ENCODE results near the gene NMB. TPM values are rescaled to one million over a fixed set of nuclear protein-coding genes. Genes with fewer than 3 reads are reported as not detected.

The NMB gene
- total and polyA plus RNA-seq, 8 donors, result 2.0 to 5.3 (median 4.0) TPM; not detected in 4

DNA sequence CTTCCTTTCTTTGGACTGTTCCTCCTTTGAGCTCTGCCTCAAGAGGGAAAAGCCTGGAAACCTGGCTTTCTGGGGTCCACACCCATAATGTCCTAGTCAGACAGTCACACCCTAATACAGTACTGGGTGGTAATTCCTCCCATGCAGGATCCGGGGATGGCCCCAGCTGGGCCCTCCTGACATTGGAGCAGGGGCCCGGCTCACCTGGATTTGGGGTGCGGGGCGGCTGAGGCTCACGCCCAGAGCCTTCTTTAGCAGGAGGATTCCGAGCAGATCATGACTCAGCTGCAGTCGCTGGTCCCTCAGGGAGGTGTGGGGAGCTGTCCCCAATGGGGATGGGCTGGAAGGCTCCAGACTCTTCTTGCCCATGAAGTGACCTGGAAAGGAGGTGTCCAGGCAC lies 1.0 kb downstream of the NMB start:
- Histone ChIP-seq H3K9me3 (no peaks in the 10 kb centered on the region), H3K36me3 (peaks cover 3 to 8% (median 5%) of the 10 kb centered on the region in 4 donors), H3K4me3 (no peak overlapping the region), H3K4me1 (peaks cover 29 to 57% (median 47%) of the 10 kb centered on the region in 4 donors), H3K27me3 (no peaks in the 10 kb centered on the region), H3K27ac (no peak overlapping the region)
- intact Hi-C loops (cut with DNase I; ENCODE audit: low total_unique reads), result loop anchor here (5.0 kb wide), 1 partner anchor 65 kb away; no protein-coding TSS in a partner anchor
- TF ChIP-seq POLR2A (IDR thresholded peaks at IDR 0.05), result no peak
- TF ChIP-seq, protein P1, sequence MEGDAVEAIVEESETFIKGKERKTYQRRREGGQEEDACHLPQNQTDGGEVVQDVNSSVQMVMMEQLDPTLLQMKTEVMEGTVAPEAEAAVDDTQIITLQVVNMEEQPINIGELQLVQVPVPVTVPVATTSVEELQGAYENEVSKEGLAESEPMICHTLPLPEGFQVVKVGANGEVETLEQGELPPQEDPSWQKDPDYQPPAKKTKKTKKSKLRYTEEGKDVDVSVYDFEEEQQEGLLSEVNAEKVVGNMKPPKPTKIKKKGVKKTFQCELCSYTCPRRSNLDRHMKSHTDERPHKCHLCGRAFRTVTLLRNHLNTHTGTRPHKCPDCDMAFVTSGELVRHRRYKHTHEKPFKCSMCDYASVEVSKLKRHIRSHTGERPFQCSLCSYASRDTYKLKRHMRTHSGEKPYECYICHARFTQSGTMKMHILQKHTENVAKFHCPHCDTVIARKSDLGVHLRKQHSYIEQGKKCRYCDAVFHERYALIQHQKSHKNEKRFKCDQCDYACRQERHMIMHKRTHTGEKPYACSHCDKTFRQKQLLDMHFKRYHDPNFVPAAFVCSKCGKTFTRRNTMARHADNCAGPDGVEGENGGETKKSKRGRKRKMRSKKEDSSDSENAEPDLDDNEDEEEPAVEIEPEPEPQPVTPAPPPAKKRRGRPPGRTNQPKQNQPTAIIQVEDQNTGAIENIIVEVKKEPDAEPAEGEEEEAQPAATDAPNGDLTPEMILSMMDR (IDR thresholded peaks at IDR 0.05), result no peak
- TF ChIP-seq POLR2AphosphoS5 (IDR thresholded peaks at IDR 0.05), result no peak
- no peak for TF ChIP-seq EP300 (IDR thresholded peaks at IDR 0.05)
- DNase-seq, result no peak
- 90 to 96% (median 94%) methylated on average over 7 of the region's 7 CpGs for WGBS, 5 donors

GRCh38 chr15:84654689-84655453 lies 3.1 kb downstream of the NMB start:
- peaks cover 22 to 29% (median 26%) of the 10 kb centered on the region in 4 donors for H3K36me3 ChIP-seq
- intact Hi-C loops (cut with DNase I; ENCODE audit: low total_unique reads), result loop anchor here (5.0 kb wide), 1 partner anchor 63 kb away; no protein-coding TSS in a partner anchor
- H3K9me3 ChIP-seq, result no peaks in the 10 kb centered on the region
- H3K4me1 ChIP-seq, result peaks cover 35 to 72% (median 61%) of the 10 kb centered on the region in 4 donors
- TF ChIP-seq POLR2A (IDR thresholded peaks at IDR 0.05), result no peak
- TF ChIP-seq, protein P1 (IDR thresholded peaks at IDR 0.05), result peak in 5 of 7 experiments; percentile 33 to 62 (median 46)
- no peak for TF ChIP-seq EP300 (IDR thresholded peaks at IDR 0.05)
- peak in 1 of 3 donors; percentile 42 for TF ChIP-seq POLR2AphosphoS5 (IDR thresholded peaks at IDR 0.05)
- H3K4me3 ChIP-seq, result peak overlapping the region; percentile 76 to 89 (median 86)
- 4 to 6% (median 5%) methylated on average over 19 of the region's 19 CpGs for WGBS, 5 donors
- H3K27ac ChIP-seq, result peak overlapping the region; percentile 82 to 94 (median 89)
- DNase-seq, result peak; percentile 86 to 91
- no peaks in the 10 kb centered on the region for H3K27me3 ChIP-seq

GRCh38 chr15:84653910-84654688 lies 3.9 kb downstream of the NMB start, which contains the start of gene WDR73:
TSS of gene WDR73 (minus strand) at chr15:84654283. CDS start at chr15:84654274, 9 bp downstream.
- intact Hi-C loops (cut with DNase I; ENCODE audit: low total_unique reads), result no loop called here
- TF ChIP-seq, protein P1 (IDR thresholded peaks at IDR 0.05), result no peak
- peak; percentile 70 to 93 (median 70) for TF ChIP-seq POLR2AphosphoS5 (IDR thresholded peaks at IDR 0.05)
- TF ChIP-seq POLR2A (IDR thresholded peaks at IDR 0.05), result peak in 2 of 4 donors; percentile 4 to 16

DNA sequence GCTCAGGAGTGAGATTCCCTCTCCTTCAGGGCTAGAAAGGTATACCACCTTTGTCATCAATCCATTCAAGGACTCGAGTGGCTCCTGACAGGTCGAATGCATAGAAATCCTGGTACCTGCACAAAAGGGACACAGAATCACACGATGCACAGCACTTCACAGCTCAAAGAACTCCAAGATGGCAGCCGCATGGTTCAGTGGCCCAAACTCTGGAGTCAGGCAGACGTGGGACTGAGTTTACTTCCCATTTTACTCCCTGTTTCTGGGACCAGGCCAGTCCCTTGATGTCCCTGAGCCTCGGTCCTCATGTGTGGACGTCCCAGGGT lies 4.5 kb downstream of the NMB start:
- peak overlapping the region; percentile 70 to 94 (median 89) for H3K27ac ChIP-seq
- DNase-seq, result no peak
- peaks cover 34 to 42% (median 39%) of the 10 kb centered on the region in 4 donors for H3K36me3 ChIP-seq
- H3K4me1 ChIP-seq, result peaks cover 35 to 81% (median 62%) of the 10 kb centered on the region in 4 donors
- intact Hi-C loops (cut with DNase I; ENCODE audit: low total_unique reads), result no loop called here
- WGBS, 5 donors, result 13 to 19% (median 15%) methylated on average over 5 to 7 of the region's 7 CpGs
- no peaks in the 10 kb centered on the region for H3K27me3 ChIP-seq
- no peaks in the 10 kb centered on the region for H3K9me3 ChIP-seq
- TF ChIP-seq, protein P1 (IDR thresholded peaks at IDR 0.05), result no peak
- TF ChIP-seq EP300 (IDR thresholded peaks at IDR 0.05), result no peak
- no peak for TF ChIP-seq POLR2AphosphoS5 (IDR thresholded peaks at IDR 0.05)
- TF ChIP-seq POLR2A (IDR thresholded peaks at IDR 0.05), result no peak
- peak overlapping the region; percentile 76 to 89 (median 86) for H3K4me3 ChIP-seq

More at GRCh38 chr15:84653910-84654688, 3.9 kb downstream of the NMB start, which contains the start of gene WDR73:
- Histone ChIP-seq H3K27me3 (no peaks in the 10 kb centered on the region), H3K4me1 (peaks cover 35 to 80% (median 63%) of the 10 kb centered on the region in 4 donors), H3K36me3 (peaks cover 29 to 37% (median 34%) of the 10 kb centered on the region in 4 donors), H3K4me3 (peak within 1 kb of the TSS; percentile 76 to 89 (median 86)), H3K27ac (peak within 1 kb of the TSS; percentile 82 to 94 (median 89)), H3K9me3 (no peaks in the 10 kb centered on the region)
- 0 to 1% (median 0%) methylated on average over 32 to 49 of the region's 49 CpGs for WGBS, 5 donors
- DNase-seq, result peak; percentile 97 to 99

Measured in stomach (tissue), 9 donors.